ENCODE results near the gene TFPI.

The TFPI gene

GRCh38 chr2:187503700-187504099, 50.5 kb downstream of the TFPI start:
- DNase-seq (ENCODE audit: low spot score): no peak

DNA sequence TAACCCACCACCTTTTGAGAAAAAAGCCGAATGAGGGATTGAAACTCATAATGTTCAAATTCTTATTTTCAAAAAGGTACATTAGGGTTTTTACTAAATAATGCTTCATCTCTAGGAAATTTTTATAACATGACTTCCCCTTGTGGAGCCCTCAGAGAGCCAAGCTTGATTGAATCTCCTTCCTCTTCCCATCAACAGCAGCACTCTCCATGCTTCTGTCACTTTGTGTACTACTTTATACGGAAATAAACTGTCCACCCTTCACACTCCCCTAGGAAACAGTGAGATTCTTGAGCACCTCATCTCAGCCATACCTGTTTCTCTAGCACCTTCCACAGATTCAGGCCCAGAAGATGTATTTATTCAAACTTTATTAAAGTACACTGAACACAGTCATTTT, 51.8 kb downstream of the TFPI start:
- DNase-seq (ENCODE audit: low spot score): no peak

DNA sequence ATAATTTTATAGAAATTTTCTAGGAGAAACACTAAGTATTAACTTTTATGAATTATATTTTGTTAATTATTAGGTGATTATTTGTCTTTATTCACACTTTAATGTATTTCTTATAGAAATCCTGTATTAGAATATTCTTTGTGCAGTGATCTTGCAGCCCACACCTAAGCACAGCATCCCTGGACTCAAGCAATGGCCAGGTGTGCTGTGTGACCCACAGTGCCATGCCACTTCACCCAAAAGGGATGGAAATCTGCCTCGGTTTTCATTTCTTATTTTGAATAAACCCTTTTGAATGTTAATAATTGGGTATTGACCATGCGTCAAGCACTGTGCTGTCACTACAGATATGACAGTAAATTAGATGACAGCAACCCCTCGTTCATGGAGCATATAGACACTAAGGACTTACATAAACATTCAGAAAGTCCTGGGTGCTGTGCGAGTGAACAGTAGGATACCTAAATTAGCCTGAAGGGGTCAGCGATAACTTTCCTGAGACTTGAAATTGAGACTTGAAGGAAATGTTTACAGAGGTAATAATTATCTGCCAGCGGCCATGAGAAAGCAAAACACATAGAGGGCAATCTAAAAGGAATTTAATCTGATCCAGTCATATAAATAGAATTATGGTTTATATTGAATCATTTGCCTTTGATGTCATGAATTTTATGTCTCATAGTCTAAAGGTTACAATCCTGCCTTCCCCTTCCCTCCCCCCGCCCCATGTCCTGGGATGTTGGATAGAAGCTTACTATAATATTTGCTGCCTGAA, 53.5 kb downstream of the TFPI start:
- no peak for DNase-seq (ENCODE audit: low spot score)

DNA sequence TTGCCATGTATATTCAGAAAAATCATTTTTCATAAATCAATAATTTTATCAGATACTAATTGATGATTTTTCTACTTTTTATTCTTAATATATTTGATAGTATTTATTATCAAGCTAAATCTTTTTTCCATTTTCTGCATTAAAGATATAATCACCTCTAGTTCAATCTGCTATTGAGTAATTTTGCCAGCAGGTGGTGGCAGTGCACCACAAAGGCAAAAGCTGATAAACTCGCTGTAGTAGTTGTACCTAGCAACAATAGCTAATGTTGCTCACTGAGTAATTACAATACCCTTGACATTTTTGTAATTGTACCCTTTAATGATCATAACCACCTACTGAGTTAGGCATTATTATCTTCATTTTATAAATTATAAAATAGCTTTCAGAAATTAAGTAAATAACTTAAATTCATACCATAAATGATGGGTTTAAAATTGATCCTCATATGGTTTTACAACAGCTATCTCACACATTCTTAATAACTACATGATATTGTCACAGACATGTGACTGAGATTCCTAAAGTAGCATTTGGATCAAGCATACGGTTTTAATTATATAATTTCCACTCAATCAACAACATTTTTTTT, 54.2 kb downstream of the TFPI start:
- peak; percentile 28 for DNase-seq (ENCODE audit: low spot score)

DNA sequence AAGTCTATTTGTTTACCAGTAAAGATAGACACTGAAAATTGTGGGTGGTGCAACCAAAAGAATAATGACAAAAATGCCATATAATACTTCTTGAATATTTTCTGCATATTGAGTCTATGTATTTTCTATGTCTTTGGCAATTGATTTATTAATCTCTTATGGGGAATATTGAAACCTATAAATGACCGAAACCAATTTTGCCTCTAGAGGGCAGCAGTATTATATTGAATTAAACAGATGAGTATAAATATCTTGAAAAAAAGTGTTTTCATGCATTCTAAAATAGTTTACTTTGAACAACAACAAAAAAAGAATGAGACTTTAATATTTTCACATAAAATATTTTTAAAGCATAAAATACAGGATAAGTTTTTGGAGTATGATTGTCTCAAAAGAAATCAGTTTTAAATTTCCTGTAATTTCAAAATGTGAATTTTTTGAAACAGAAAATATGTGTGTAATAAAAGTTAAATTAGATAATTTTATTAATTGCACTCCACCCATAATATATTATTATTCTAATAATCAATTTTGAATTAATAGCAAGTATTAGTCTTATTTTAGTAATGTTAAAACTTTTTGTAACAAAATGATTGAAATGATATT, 56.3 kb downstream of the TFPI start:
- DNase-seq (ENCODE audit: low spot score): peak; percentile 3

DNA sequence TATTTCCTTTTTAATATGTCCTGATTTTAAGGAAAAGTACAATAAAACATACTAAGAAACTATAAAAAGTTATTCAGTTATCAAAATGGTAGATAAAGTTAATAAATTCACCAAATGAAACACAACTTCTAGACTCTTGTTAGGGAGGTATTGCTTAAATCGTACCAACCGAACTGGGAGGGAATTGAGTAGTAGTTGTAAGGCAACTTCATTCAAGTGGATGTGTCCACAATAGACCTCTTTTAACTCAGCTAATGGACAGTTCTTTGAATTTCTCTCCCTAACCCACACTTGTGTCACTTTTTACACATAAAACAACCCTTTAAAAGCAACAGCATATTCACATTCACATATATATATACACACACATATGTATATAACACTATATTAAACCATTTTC, 57.1 kb downstream of the TFPI start:
- no peak for DNase-seq (ENCODE audit: low spot score)

DNA sequence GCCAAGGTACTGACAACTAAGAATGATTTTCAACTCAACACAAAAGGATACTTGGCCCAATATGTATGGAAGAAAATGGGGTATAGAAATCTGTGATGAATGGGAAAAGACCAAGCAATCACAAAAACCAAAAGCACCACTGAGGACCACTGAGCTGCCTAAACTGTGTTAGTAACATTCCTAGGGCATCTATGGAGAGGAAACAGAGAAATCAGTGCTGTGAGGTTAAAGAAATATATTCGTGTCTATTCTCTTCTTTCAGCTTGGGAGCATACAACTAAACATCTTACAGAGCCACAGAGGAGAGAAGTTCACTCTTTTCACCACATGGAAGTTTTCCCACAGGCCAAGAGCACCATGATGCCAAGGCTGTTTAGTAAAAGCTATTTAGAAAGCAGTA, 58.9 kb downstream of the TFPI start:
- peak; percentile 1 for DNase-seq (ENCODE audit: low spot score)

- DNase-seq (ENCODE audit: low spot score): no peak
These were observed 60.2 kb downstream of the TFPI start for GRCh38 chr2:187493877-187494568.

- DNase-seq (ENCODE audit: low spot score): no peak
These were observed 61.1 kb downstream of the TFPI start for GRCh38 chr2:187493180-187493579.

GRCh38 chr2:187486241-187486640, 68.0 kb downstream of the TFPI start:
- DNase-seq (ENCODE audit: low spot score): no peak

GRCh38 chr2:187485523-187485922, 68.7 kb downstream of the TFPI start:
- DNase-seq (ENCODE audit: low spot score): no peak

- DNase-seq (ENCODE audit: low spot score): no peak
These were observed 70.7 kb downstream of the TFPI start for GRCh38 chr2:187483537-187483936.

DNA sequence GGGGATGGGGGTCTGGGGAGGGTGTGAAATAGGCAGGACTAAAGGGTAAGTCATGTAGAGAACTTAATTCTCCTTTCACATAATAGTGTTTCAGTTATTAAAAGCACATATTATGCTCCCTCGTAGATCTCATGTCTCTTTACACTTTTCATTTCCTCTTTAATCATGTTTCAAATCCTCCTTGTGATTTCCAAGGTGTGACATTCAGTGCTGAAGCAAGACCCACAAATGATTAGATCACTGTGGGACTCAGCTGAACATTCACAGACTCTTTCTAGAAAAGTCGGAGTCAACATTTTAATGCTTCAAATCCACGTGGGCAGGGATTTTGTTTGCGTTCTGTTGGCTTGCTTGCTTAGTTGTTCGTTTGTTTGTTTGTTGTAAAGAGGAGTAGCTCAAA, 71.4 kb downstream of the TFPI start:
- DNase-seq (ENCODE audit: low spot score): no peak

DNA sequence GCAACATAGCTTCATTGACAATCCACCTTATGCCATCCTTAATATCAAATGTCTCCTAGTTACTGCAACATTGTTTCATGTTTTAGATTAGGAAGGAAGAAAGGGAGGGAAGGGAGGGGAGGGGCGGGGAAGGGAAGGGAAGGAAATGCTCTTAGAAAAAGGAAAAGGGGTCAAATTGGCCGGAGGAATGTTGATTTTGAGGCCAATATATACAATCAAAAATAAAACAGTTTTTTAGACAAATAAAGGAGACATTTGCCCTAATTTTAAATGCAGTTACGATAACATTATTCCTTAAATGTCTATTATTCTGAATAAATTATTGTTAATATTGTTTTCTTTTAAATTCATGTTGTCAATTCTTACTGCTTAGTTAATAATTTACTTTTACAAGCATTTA, 72.7 kb downstream of the TFPI start:
- DNase-seq (ENCODE audit: low spot score): no peak

GRCh38 chr2:187478719-187479118, 75.5 kb downstream of the TFPI start:
- DNase-seq (ENCODE audit: low spot score): no peak

DNA sequence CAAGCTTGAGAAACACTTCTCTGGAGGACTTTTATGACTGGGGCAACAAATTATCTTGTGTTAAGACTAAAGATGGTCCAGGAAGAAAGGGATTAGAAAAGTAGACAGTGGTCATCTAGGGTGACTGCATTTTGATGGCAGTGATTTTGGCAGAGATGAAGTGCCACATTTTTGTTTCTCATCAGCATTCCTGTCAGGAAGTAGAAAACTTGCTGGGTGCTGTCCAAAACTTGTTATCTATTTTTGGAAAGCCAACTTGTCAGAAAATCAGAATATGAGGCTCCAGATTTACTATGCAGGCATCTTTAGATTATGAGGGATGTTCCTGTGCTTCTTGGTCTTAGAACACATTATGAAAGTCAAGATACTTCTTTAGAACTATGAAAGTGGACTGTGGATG, 77.2 kb downstream of the TFPI start:
- no peak for DNase-seq (ENCODE audit: low spot score)

- no peak for DNase-seq (ENCODE audit: low spot score)
These were observed 78.6 kb downstream of the TFPI start for GRCh38 chr2:187475499-187476248.

GRCh38 chr2:187470698-187471097, 83.5 kb downstream of the TFPI start:
- DNase-seq (ENCODE audit: low spot score): no peak

GRCh38 chr2:187469538-187469937, 84.7 kb downstream of the TFPI start:
- DNase-seq (ENCODE audit: low spot score): no peak

GRCh38 chr2:187468262-187468661, 86.0 kb downstream of the TFPI start:
- no peak for DNase-seq (ENCODE audit: low spot score)

- DNase-seq (ENCODE audit: low spot score): no peak
These were observed 88.0 kb downstream of the TFPI start for GRCh38 chr2:187466129-187466792.

- DNase-seq (ENCODE audit: low spot score): no peak
These were observed 91.4 kb downstream of the TFPI start for GRCh38 chr2:187462839-187463238.
